Upper lobe of left lung (tissue), 4 donors: ENCODE results near the gene CDPF1.

Experiments
- EP300 ChIP-seq, 4 donors: sonication (generic); formaldehyde crosslinking; IDR thresholded peaks; one replicate each; pipeline ENCODE4 v1.5.1; 2017; ENCODE audit warnings: antibody characterized with exemption in 4 of 4, control low read depth in 2 of 4
- POLR2AphosphoS5 ChIP-seq, 2 donors: sonication (generic); formaldehyde crosslinking; IDR thresholded peaks; one replicate each; pipeline ENCODE4 v1.5.1; 2017; ENCODE audit warnings: antibody characterized with exemption in 2 of 2
- TF ChIP-seq, protein P1 (sequence below), 6 experiments: fragments of 450-650 bp in 4 of 6; fragments of 200-600 bp in 2 of 6; sonication (generic) in 2 of 6; IDR thresholded peaks; one replicate each; pipeline ENCODE4 v1.5.1; 2016 to 2019; ENCODE audit warnings: antibody characterized with exemption in 6 of 6

DNA sequence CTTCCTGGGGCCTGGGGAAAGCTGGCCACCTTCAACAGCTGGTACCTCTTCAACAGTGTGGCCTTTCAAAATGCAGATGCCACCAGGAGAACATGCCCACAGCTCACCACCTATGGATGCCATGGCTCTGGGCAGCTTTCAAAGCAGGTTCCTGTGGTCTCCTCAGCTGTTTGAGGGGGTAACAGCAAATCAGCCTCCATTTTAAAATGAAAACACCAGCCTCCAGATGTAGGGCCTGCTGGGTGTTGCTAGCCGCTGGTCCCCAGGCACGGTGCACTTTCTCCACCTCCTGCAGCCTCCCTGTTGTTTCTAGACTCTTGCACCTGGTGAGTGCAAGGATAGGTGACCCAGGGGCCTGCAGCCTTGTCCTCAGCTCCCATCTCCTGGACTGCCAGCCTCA is 10.0 kb downstream of the CDPF1 start:
- TF ChIP-seq, protein P1, sequence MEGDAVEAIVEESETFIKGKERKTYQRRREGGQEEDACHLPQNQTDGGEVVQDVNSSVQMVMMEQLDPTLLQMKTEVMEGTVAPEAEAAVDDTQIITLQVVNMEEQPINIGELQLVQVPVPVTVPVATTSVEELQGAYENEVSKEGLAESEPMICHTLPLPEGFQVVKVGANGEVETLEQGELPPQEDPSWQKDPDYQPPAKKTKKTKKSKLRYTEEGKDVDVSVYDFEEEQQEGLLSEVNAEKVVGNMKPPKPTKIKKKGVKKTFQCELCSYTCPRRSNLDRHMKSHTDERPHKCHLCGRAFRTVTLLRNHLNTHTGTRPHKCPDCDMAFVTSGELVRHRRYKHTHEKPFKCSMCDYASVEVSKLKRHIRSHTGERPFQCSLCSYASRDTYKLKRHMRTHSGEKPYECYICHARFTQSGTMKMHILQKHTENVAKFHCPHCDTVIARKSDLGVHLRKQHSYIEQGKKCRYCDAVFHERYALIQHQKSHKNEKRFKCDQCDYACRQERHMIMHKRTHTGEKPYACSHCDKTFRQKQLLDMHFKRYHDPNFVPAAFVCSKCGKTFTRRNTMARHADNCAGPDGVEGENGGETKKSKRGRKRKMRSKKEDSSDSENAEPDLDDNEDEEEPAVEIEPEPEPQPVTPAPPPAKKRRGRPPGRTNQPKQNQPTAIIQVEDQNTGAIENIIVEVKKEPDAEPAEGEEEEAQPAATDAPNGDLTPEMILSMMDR (IDR thresholded peaks at IDR 0.05), result no peak
- TF ChIP-seq EP300 (IDR thresholded peaks at IDR 0.05) (no peak), POLR2AphosphoS5 (IDR thresholded peaks at IDR 0.05) (no peak)
